ENCODE results near the gene CTSO. TPM values are rescaled to one million over a fixed set of nuclear protein-coding genes. Genes with fewer than 3 reads are reported as not detected.
"Not testable (repeated sequence)": the region's sequence is repeated elsewhere in the genome, so short reads cannot be mapped to it uniquely, and the experiment has no call there.

The CTSO gene
- total RNA-seq, 1 donor from 2014 or later = 12.9 TPM

DNA sequence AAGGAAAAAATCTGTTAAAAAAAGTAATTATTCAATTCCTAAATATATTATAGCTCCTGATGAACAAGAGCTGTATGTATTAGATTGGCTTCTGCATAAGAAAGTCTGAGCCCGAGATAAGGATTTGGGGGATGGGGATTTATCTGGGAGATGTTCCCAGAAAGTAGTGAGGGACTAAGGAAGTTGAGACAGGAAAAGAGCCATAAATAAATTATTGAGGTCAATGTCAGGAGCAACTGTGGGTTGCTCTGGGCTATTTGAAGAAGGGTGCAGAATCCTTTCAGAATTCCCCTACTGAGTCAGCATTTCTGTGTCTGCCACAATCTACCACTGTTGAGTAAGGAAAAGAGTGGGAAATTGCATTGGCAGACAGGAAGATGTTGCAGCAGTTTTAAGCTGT is 53.3 kb downstream of the CTSO start:
- DNase-seq = no peak
- CTCF ChIA-PET = no interaction called here
- no peaks in the 10 kb centered on the region for H3K27me3 Mint-ChIP-seq
- POLR2A ChIA-PET = no interaction called here
- no peaks in the 10 kb centered on the region for H3K36me3 Mint-ChIP-seq (ENCODE audit: low read depth)
- no peak overlapping the region for H3K4me3 Mint-ChIP-seq
- H3K27ac Mint-ChIP-seq = no peak overlapping the region
- intact Hi-C loops (cut with micrococcal nuclease) = no loop called here
- TF ChIP-seq, protein P1, sequence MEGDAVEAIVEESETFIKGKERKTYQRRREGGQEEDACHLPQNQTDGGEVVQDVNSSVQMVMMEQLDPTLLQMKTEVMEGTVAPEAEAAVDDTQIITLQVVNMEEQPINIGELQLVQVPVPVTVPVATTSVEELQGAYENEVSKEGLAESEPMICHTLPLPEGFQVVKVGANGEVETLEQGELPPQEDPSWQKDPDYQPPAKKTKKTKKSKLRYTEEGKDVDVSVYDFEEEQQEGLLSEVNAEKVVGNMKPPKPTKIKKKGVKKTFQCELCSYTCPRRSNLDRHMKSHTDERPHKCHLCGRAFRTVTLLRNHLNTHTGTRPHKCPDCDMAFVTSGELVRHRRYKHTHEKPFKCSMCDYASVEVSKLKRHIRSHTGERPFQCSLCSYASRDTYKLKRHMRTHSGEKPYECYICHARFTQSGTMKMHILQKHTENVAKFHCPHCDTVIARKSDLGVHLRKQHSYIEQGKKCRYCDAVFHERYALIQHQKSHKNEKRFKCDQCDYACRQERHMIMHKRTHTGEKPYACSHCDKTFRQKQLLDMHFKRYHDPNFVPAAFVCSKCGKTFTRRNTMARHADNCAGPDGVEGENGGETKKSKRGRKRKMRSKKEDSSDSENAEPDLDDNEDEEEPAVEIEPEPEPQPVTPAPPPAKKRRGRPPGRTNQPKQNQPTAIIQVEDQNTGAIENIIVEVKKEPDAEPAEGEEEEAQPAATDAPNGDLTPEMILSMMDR (IDR thresholded peaks at IDR 0.05) = no peak
- peaks cover 10% of the 10 kb centered on the region for H3K9me3 Mint-ChIP-seq
- no peak for ATAC-seq (ENCODE audit: low read depth)
- H3K4me1 Mint-ChIP-seq = no peaks in the 10 kb centered on the region

DNA sequence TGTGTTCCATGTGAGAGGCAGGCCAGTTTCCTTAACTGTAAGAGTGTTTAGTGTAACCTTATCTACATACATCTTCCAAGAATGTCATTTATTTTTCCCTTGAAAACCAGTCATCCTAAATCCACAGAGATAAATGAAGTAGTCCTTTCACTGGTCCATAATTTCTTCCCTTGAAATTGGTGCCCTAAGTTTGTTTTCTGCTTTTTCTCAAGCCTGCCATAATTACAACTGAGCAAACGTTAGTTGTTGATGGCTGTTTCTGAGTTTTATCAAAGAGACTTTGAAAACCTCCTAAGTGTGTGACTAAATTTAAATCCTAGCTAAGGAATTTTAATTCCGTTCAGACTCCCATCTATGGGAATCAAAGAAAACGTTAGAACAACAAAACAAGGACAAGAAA is 53.8 kb downstream of the CTSO start:
- Mint-ChIP-seq H3K4me3 (no peak overlapping the region), H3K4me1 (no peaks in the 10 kb centered on the region), H3K27ac (no peak overlapping the region), H3K9me3 (peaks cover 10% of the 10 kb centered on the region), H3K27me3 (no peaks in the 10 kb centered on the region), H3K36me3 (ENCODE audit: low read depth) (no peaks in the 10 kb centered on the region)
- POLR2A ChIA-PET = no interaction called here
- TF ChIP-seq, protein P1 (IDR thresholded peaks at IDR 0.05) = no peak
- DNase-seq (no peak), ATAC-seq (ENCODE audit: low read depth) (no peak)
- CTCF ChIA-PET = no interaction called here
- intact Hi-C loops (cut with micrococcal nuclease) = no loop called here

- DNase-seq; CTCF ChIA-PET; intact Hi-C loops (cut with micrococcal nuclease); H3K4me3 Mint-ChIP-seq; ATAC-seq (ENCODE audit: low read depth); H3K27ac Mint-ChIP-seq; POLR2A ChIA-PET; H3K4me1 Mint-ChIP-seq; H3K36me3 Mint-ChIP-seq (ENCODE audit: low read depth); H3K27me3 Mint-ChIP-seq; H3K9me3 Mint-ChIP-seq: not testable (repeated sequence)
These were observed 55.3 kb downstream of the CTSO start for GRCh38 chr4:155898371-155898770.

- intact Hi-C loops (cut with micrococcal nuclease) = no loop called here
- Mint-ChIP-seq H3K27me3 (no peaks in the 10 kb centered on the region), H3K9me3 (no peaks in the 10 kb centered on the region), H3K4me3 (no peak overlapping the region), H3K27ac (no peak overlapping the region), H3K4me1 (no peaks in the 10 kb centered on the region), H3K36me3 (ENCODE audit: low read depth) (no peaks in the 10 kb centered on the region)
- ATAC-seq (ENCODE audit: low read depth) (no peak), DNase-seq (no peak)
- ChIA-PET POLR2A (no interaction called here), CTCF (no interaction called here)
- TF ChIP-seq, protein P1 (IDR thresholded peaks at IDR 0.05) = no peak
These were observed 62.6 kb downstream of the CTSO start for GRCh38 chr4:155891058-155891457.

GRCh38 chr4:155889946-155890345 is 63.7 kb downstream of the CTSO start:
- H3K4me3 Mint-ChIP-seq = no peak overlapping the region
- H3K27ac Mint-ChIP-seq = no peak overlapping the region
- H3K9me3 Mint-ChIP-seq = no peaks in the 10 kb centered on the region
- H3K36me3 Mint-ChIP-seq (ENCODE audit: low read depth) = no peaks in the 10 kb centered on the region
- H3K27me3 Mint-ChIP-seq = no peaks in the 10 kb centered on the region
- H3K4me1 Mint-ChIP-seq = no peaks in the 10 kb centered on the region
- intact Hi-C loops (cut with micrococcal nuclease) = no loop called here
- ChIA-PET POLR2A (no interaction called here), CTCF (interaction anchor here (0.6 kb wide), 1 partner anchor 320 kb away, joined by 4 read pairs; no protein-coding TSS in a partner anchor)
- DNase-seq = no peak
- ATAC-seq (ENCODE audit: low read depth) = no peak
- TF ChIP-seq, protein P1 (IDR thresholded peaks at IDR 0.05) = no peak
